Transverse colon (tissue), 4 donors: ENCODE measurements around the gene SLIT1. TPM values are rescaled to one million over a fixed set of nuclear protein-coding genes. Genes with fewer than 3 reads are reported as not detected.

ENCODE experiments used
- DNase-seq: peaks from one replicate; pipeline ENCODE4 v3.0.0-alpha.2; 2019
- H3K27ac ChIP-seq, 4 donors: fragments of 200-600 bp; sonication (generic); 2 replicates each; pipeline ENCODE4 v1.5.1; 2016 to 2018; ENCODE audit warnings: inconsistent platforms in 4 of 4
- H3K27me3 ChIP-seq: fragments of 200-600 bp; sonication (generic); 2 replicates; pipeline ENCODE4 v1.5.1; 2017; ENCODE audit warnings: inconsistent platforms
- H3K36me3 ChIP-seq, 4 donors: fragments of 200-600 bp; sonication (generic); 2 replicates each; pipeline ENCODE4 v1.5.1; 2017 to 2019; ENCODE audit warnings: inconsistent platforms in 4 of 4
- H3K4me1 ChIP-seq, 4 donors: fragments of 200-600 bp; sonication (generic); 2 replicates each; pipeline ENCODE4 v1.5.1; 2017 to 2020; ENCODE audit warnings: inconsistent platforms in 4 of 4
- H3K4me3 ChIP-seq, 4 donors: fragments of 200-600 bp; sonication (generic); 1 replicate in 1 of 4; 2 replicates in 3 of 4; pipeline versions ENCODE4 v1.5.1 to v1.6.1; 2017 to 2019; ENCODE audit warnings: inconsistent platforms in 4 of 4
- H3K9me3 ChIP-seq, 2 donors: fragments of 200-600 bp; sonication (generic); 2 replicates each; pipeline ENCODE4 v1.5.1; 2017 to 2019; ENCODE audit warnings: inconsistent platforms in 2 of 2
- EP300 ChIP-seq: sonication (generic); formaldehyde crosslinking; IDR thresholded peaks from one replicate; pipeline ENCODE4 v1.6.1; 2017; ENCODE audit warnings: antibody characterized with exemption, low read depth
- POLR2A ChIP-seq: fragments of 450-650 bp; IDR thresholded peaks from one replicate; pipeline ENCODE4 v1.6.1; 2016; ENCODE audit warnings: antibody characterized with exemption, mild to moderate bottlenecking, moderate library complexity
- POLR2AphosphoS5 ChIP-seq, 3 donors: sonication (generic); formaldehyde crosslinking; IDR thresholded peaks; one replicate each; pipeline ENCODE4 v1.6.1; 2016; ENCODE audit warnings: antibody characterized with exemption in 3 of 3
- WGBS, 2 donors: methylation state at CpG; one replicate each; pipeline ENCODE4 v1.1.5; 2018; ENCODE audit warnings: low coverage in 1 of 2; 5-methylcytosine and 5-hydroxymethylcytosine counted together
- in situ Hi-C, 4 donors: fragments of 200-750 bp; cut with MboI; loops; one replicate each; pipeline versions ENCODE4 v1.15.0 to v1.15.1; 2017; ENCODE audit warnings: low sequenced_read_pairs in 3 of 4, low pct_ligation_motif_present in 1 of 4, low pct_unique_long_range_greater_than_20kb in 1 of 4
- intact Hi-C: fragments of 100-400 bp; cut with DNase I; formaldehyde crosslinking; loops from one replicate; pipeline ENCODE4 v1.15.1; 2023; ENCODE audit warnings: low total_unique reads
- total RNA-seq, 4 donors: library from RNA; depleted of rRNA; stranded (reverse); fragments of >200 nt; gene quantifications; one replicate each; pipeline ENCODE4 v1.1.0, GENCODE V29; 2016
- TF ChIP-seq, protein P1 (sequence below), 5 experiments: fragments of 200-600 bp in 3 of 5; fragments of 450-650 bp in 2 of 5; sonication (generic) in 3 of 5; IDR thresholded peaks; 1 replicate in 2 of 5; 2 replicates in 3 of 5; pipeline ENCODE4 v1.5.1; 2016 to 2017; ENCODE audit warnings: antibody characterized with exemption in 5 of 5, inconsistent platforms in 3 of 5, mild to moderate bottlenecking in 2 of 5, moderate library complexity in 1 of 5

Gene SLIT1
- total RNA-seq, 4 donors from 2014 or later: 0.27 to 1.9 (median 0.32) TPM; not detected in 1

DNA sequence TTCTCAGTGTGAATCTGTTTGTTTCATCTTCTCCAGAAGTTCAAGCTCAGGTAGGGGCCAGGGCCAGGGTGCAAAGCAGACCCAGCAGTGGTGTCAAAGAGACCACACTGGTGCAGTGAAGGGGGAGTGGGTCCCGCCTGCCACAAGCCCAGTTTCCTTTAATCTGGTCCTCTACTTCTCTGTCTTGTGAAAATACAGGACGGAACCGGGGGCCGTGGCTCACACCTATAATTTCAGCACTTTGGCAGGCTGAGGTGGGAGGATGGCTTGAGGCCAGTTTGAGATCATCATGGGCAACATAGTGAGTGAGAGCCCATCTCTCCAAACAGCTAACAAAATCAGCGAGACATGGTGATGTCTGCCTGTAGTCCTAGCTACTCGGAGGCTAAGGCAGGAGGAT lies 109.0 kb downstream of the SLIT1 start:
- TF ChIP-seq, protein P1, sequence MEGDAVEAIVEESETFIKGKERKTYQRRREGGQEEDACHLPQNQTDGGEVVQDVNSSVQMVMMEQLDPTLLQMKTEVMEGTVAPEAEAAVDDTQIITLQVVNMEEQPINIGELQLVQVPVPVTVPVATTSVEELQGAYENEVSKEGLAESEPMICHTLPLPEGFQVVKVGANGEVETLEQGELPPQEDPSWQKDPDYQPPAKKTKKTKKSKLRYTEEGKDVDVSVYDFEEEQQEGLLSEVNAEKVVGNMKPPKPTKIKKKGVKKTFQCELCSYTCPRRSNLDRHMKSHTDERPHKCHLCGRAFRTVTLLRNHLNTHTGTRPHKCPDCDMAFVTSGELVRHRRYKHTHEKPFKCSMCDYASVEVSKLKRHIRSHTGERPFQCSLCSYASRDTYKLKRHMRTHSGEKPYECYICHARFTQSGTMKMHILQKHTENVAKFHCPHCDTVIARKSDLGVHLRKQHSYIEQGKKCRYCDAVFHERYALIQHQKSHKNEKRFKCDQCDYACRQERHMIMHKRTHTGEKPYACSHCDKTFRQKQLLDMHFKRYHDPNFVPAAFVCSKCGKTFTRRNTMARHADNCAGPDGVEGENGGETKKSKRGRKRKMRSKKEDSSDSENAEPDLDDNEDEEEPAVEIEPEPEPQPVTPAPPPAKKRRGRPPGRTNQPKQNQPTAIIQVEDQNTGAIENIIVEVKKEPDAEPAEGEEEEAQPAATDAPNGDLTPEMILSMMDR (IDR thresholded peaks at IDR 0.05): no peak
- H3K27me3 ChIP-seq: peaks cover 35% of the 10 kb centered on the region
- H3K4me1 ChIP-seq: no peaks in the 10 kb centered on the region
- H3K27ac ChIP-seq: no peak overlapping the region
- 70 to 78% methylated on average over 2 to 6 of the region's 6 CpGs for WGBS, 2 donors
- H3K4me3 ChIP-seq: no peak overlapping the region
- in situ Hi-C loops (loop anchor here in 3 of 4 donors (5.0 to 25.0 kb wide), 3 partner anchors 128 to 136 kb away; no protein-coding TSS in a partner anchor), intact Hi-C loops (no loop called here)
- DNase-seq: no peak
- H3K9me3 ChIP-seq: no peaks in the 10 kb centered on the region
- H3K36me3 ChIP-seq: no peaks in the 10 kb centered on the region

DNA sequence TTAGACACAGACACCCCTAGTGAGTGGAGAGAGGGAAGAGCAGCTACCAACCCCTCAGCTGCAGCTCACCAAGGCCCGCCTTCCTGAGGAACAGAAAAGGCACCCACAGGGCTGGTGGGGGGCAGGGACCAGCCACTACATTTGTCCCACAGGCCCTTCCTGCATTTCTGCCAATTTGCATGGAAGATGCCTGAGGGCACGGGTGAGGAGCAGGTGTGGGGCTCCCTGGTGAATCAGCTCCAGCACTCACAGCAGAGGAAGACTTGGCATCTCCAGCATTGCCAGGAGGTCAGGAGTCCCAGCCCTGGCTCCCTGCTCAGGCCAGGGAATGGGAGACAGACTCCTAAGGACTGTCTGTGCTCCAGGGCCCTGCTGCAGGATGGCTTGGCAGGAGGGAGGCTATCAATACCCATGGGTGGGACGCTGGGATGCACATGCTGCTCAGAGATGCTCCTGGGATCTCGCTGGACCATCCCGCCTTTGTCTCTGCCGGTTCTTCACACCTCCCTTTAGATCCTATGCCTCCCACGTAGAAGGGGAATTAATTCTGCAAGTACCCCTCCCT lies 109.7 kb downstream of the SLIT1 start:
- WGBS, 2 donors: 69% methylated on average over 7 of the region's 7 CpGs; no CpG with 5 or more reads in 1 of the 2 donors
- DNase-seq: no peak
- no peaks in the 10 kb centered on the region for H3K4me1 ChIP-seq
- H3K27ac ChIP-seq: no peak overlapping the region
- in situ Hi-C loops (loop anchor here in 3 of 4 donors (5.0 to 25.0 kb wide), 3 partner anchors 129 to 136 kb away; no protein-coding TSS in a partner anchor), intact Hi-C loops (no loop called here)
- H3K4me3 ChIP-seq: no peak overlapping the region
- peaks cover 43% of the 10 kb centered on the region for H3K27me3 ChIP-seq
- no peak for TF ChIP-seq POLR2A
- no peak for TF ChIP-seq EP300
- no peak for TF ChIP-seq POLR2AphosphoS5 (IDR thresholded peaks at IDR 0.05)
- TF ChIP-seq, protein P1 (IDR thresholded peaks at IDR 0.05): no peak
- H3K36me3 ChIP-seq: no peaks in the 10 kb centered on the region
- no peaks in the 10 kb centered on the region for H3K9me3 ChIP-seq

DNA sequence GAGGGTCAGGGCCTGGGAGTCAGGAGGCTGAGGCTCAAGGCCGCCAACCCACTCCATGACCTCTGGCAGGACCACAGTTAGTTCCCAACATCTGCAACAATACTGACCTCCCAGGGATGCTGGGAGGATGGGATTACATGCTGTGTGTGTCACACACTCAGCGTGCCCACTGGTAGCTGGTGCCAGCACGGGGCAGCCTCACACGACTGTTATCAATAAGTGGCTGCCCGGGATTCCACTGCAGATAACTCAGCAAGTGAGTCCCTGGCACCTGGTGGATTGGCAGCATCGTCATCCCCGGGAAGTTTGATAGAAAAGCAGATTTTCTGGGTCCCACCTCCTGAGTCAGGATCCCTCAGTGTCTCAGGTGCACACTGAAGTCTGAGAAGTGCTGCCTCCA lies 110.3 kb downstream of the SLIT1 start:
- Histone ChIP-seq H3K27ac (no peak overlapping the region), H3K9me3 (no peaks in the 10 kb centered on the region), H3K36me3 (no peaks in the 10 kb centered on the region), H3K4me1 (no peaks in the 10 kb centered on the region), H3K27me3 (peaks cover 40% of the 10 kb centered on the region), H3K4me3 (no peak overlapping the region)
- intact Hi-C loops (no loop called here), in situ Hi-C loops (loop anchor here in 3 of 4 donors (5.0 to 25.0 kb wide), 3 partner anchors 129 to 137 kb away; no protein-coding TSS in a partner anchor)
- no peak for DNase-seq
- TF ChIP-seq POLR2AphosphoS5 (IDR thresholded peaks at IDR 0.05) (no peak), POLR2A (no peak), EP300 (no peak)
- TF ChIP-seq, protein P1 (IDR thresholded peaks at IDR 0.05): no peak
- WGBS, 2 donors: 67% methylated on average over 7 of the region's 7 CpGs; no CpG with 5 or more reads in 1 of the 2 donors

- Histone ChIP-seq H3K4me1 (no peaks in the 10 kb centered on the region), H3K27ac (no peak overlapping the region), H3K9me3 (no peaks in the 10 kb centered on the region), H3K27me3 (peaks cover 39% of the 10 kb centered on the region), H3K36me3 (no peaks in the 10 kb centered on the region), H3K4me3 (no peak overlapping the region)
- no peak for DNase-seq
- intact Hi-C loops (loop anchor here (5.0 kb wide), 1 partner anchor 138 kb away; no protein-coding TSS in a partner anchor), in situ Hi-C loops (loop anchor here (5.0 to 25.0 kb wide), 4 partner anchors 130 to 288 kb away; no protein-coding TSS in a partner anchor)
- TF ChIP-seq, protein P1 (IDR thresholded peaks at IDR 0.05): no peak
- TF ChIP-seq POLR2A (no peak), POLR2AphosphoS5 (IDR thresholded peaks at IDR 0.05) (no peak), EP300 (no peak)
- 66% methylated on average over 14 of the region's 15 CpGs; no CpG with 5 or more reads in 1 of the 2 donors for WGBS, 2 donors
Measured at GRCh38 chr10:97074256-97075145, 111.3 kb downstream of the SLIT1 start.
